ENCODE results near the gene RIN1.

RIN1 gene

DNA sequence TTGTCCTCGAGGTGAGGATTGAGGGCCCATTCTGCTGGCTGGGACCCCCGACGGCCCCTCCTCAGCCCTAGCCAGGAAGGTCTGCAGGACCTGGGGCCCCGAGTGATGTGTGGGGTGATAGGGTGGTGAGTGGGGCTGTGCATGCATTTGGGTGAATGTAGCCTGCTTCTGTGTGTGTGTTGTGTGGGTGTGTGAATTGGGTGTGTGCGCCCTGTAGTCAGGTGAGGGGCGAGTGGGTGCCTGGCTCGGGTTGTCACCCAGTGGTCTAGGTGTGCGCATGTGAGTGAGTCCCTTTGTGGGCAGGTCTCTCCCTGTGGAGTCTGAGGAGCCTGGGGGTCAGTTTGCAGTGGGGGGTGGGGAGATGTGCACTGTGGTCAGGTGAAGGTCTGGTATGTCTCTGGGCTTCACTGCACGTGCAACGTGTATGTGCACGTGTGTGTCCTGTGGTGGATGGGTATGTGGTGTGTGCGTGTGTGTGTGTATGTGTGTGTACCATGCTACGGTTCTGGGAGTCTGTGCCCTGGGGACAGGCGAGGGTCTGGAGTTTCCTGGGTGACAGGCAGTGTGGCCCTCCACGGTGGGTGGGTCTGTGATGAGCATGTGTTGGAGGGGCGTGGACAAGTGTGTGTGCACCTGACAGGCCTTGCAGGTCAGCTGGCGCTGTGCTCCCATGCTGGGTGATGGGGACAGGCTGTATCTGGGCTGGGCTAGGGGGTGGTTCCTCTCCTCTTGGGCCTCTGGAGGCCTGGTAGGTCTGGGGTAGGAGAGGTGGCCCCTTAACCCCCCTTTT, 43.5 kb downstream of the RIN1 start:
- no peak for DNase-seq (ENCODE audit: low read depth)
- H3K4me3 ChIP-seq (ENCODE audit: low read depth, low read length) = no peak overlapping the region
- TF ChIP-seq, protein P1, sequence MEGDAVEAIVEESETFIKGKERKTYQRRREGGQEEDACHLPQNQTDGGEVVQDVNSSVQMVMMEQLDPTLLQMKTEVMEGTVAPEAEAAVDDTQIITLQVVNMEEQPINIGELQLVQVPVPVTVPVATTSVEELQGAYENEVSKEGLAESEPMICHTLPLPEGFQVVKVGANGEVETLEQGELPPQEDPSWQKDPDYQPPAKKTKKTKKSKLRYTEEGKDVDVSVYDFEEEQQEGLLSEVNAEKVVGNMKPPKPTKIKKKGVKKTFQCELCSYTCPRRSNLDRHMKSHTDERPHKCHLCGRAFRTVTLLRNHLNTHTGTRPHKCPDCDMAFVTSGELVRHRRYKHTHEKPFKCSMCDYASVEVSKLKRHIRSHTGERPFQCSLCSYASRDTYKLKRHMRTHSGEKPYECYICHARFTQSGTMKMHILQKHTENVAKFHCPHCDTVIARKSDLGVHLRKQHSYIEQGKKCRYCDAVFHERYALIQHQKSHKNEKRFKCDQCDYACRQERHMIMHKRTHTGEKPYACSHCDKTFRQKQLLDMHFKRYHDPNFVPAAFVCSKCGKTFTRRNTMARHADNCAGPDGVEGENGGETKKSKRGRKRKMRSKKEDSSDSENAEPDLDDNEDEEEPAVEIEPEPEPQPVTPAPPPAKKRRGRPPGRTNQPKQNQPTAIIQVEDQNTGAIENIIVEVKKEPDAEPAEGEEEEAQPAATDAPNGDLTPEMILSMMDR (IDR thresholded peaks at IDR 0.05; ENCODE audit: low read depth, low read length) = no peak
- TF ChIP-seq MYC (IDR thresholded peaks at IDR 0.05; ENCODE audit: low read depth, low read length) (no peak), POLR2A (IDR thresholded peaks at IDR 0.05; ENCODE audit: extremely low read depth, insufficient read length) (no peak)
- TF ChIP-seq, protein P2, sequence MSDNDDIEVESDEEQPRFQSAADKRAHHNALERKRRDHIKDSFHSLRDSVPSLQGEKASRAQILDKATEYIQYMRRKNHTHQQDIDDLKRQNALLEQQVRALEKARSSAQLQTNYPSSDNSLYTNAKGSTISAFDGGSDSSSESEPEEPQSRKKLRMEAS (IDR thresholded peaks at IDR 0.05; ENCODE audit: low read depth, low read length) = no peak

DNA sequence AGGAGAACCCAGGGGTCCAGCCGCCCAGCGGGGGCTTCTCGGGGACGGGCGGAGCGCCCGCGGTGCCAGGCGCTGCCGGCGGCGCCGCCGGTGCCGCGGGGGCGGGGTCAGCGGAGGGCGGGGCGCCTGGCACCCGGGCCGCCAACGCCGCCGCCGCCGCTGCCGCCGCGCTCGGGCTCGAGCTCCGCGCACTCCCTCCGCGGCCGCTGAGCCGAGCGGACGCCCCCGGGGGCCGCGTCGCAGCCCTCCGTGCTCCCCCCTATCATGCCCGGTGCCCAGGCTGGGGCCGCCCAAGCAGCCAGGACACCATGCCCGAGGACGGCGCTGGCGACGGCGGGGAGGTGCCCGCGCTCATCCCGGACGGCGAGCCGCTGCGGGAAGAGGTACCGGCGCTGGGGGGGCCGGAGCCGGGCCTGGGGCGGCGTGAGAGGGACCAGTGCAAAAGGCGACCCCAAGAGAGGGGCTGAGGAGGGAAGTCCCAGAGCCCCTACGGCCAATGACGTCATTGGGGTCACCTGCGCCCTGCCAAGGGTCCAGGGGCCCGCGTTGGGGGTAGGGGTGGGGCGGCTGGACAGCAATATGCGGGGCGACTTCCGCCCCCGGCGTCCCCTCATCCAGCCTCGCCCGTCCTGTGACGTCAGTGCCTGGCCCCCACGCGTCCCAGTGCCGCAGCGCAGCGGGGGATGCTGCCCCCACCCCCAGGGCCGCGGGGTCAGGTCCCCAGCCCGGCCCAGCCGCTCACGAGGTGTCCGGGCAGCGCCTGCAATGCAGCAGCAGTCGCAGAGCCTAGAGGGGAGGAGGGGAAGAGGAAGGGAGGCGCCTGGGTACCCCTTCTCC, 44.3 kb downstream of the RIN1 start, which contains the start of gene TMEM151A:
Gene TMEM151A (plus strand): TSS at position 189 of the 837 bp plus-strand sequence. CDS start 120 bp downstream, at position 309.
- TF ChIP-seq, protein P2 (IDR thresholded peaks at IDR 0.05; ENCODE audit: low read depth, low read length) = no peak
- TF ChIP-seq, protein P1 (IDR thresholded peaks at IDR 0.05; ENCODE audit: low read depth, low read length) = no peak
- TF ChIP-seq POLR2A (IDR thresholded peaks at IDR 0.05; ENCODE audit: extremely low read depth, insufficient read length) = no peak
- TF ChIP-seq MYC (IDR thresholded peaks at IDR 0.05; ENCODE audit: low read depth, low read length) = no peak
- H3K4me3 ChIP-seq (ENCODE audit: low read depth, low read length) = no peak within 1 kb of the TSS
- no peak for DNase-seq (ENCODE audit: low read depth)

DNA sequence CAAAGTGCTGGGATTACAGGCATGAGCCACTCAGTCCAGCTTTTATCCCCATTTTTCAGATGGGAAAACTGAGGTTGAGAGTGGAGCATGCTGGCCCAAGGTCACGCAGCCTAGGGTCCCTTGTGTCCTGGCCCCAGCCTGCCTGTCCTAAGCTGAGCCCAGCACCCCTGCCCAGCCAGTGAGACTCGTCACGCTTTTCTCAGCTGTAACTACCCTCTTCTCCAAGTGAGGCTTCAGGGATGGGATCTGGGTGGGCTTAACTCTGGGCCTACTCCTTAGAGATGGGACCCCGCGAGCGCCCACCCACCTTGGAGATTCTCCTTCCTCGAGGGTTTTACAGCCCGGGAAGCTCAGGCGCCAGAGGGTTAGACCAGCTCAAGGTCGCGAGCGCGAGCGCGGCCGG, 44.9 kb downstream of the RIN1 start:
- DNase-seq (ENCODE audit: low read depth) = no peak
- TF ChIP-seq, protein P1 (IDR thresholded peaks at IDR 0.05; ENCODE audit: low read depth, low read length) = no peak
- TF ChIP-seq, protein P2 (IDR thresholded peaks at IDR 0.05; ENCODE audit: low read depth, low read length) = no peak
- no peak overlapping the region for H3K4me3 ChIP-seq (ENCODE audit: low read depth, low read length)

DNA sequence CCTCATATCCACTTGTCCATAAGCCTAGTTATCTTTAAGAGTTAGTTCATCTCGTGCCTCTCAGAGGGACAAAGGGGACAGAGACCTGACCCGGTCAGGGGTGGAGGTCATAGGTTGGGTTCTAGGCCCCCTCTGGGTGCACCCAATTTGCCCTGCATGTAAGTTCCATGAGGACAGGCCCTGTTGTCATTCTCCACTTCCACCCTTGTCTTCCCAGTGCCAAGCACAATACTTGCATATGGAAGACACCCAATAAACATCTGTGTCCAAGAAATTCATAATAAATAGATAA, 46.0 kb downstream of the RIN1 start:
- peak overlapping the region; percentile 75 for H3K4me3 ChIP-seq (ENCODE audit: low read depth, low read length)

DNA sequence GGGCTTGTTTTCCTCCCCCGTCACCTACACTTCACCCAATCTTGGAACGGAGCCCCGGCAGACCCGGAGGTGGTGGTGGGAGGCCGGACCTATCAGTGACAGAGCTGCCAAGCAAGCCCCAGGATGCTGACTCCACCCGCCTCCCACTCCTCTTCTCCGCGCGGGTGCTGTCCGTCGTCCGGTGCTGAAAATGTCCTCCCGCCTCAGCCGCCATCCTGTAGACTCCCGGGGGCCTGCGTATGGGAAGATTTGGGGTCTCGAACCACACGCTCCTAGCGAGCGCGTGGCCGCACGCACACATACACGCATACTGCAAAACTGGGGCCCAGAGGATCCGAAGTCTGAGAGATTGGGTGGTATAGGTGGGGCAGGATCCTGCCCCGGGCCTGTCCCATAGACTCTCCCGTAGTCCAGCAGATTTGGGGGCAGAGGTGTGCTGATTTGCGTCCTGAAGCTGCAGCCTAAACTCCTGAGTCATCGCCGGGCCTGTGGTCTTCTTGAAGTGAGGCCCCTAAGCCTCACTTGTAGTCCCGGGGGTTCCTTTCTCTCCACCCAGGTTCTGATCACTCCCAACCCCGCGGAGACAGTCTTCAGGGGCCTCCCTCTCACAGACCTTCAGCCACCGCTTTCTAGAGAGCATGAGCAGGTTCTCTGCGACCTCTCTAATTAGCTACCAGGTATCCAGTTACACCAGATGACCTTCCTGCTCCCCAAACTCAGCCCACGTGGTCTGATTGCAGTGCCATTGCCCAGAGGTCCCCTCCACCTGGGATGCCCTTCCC, 46.5 kb downstream of the RIN1 start:
- H3K4me3 ChIP-seq (ENCODE audit: low read depth, low read length) = peak overlapping the region; percentile 75
- TF ChIP-seq, protein P2 (IDR thresholded peaks at IDR 0.05; ENCODE audit: low read depth, low read length) = peak; percentile 84
- TF ChIP-seq, protein P1 (IDR thresholded peaks at IDR 0.05; ENCODE audit: low read depth, low read length) = no peak
- peak; percentile 77 for TF ChIP-seq MYC (IDR thresholded peaks at IDR 0.05; ENCODE audit: low read depth, low read length)
- DNase-seq (ENCODE audit: low read depth) = peak; percentile 89

More for the DNA sequence above, 46.0 kb downstream of the RIN1 start:
- DNase-seq (ENCODE audit: low read depth) = no peak
- TF ChIP-seq, protein P2 (IDR thresholded peaks at IDR 0.05; ENCODE audit: low read depth, low read length) = no peak
- TF ChIP-seq MYC (IDR thresholded peaks at IDR 0.05; ENCODE audit: low read depth, low read length) (no peak), POLR2A (IDR thresholded peaks at IDR 0.05; ENCODE audit: extremely low read depth, insufficient read length) (no peak)
- TF ChIP-seq, protein P1 (IDR thresholded peaks at IDR 0.05; ENCODE audit: low read depth, low read length) = no peak

Measured in NB4 (cell line).